Loucy (cell line): ENCODE results near the gene CACNA1A.

Experiments
- EZH2phosphoT487 ChIP-seq: fragments of 200-600 bp; IDR thresholded peaks from 2 replicates; pipeline ENCODE4 v1.6.1; 2018; ENCODE audit warnings: antibody characterized with exemption, mild to moderate bottlenecking, moderate library complexity, borderline replicate concordance
- TF ChIP-seq, protein P1 (sequence below): fragments of 200-600 bp; sonication (generic); conservative IDR thresholded peaks from 2 replicates; pipeline ENCODE4 v1.5.1; 2014; ENCODE audit warnings: mild to moderate bottlenecking, antibody characterized with exemption, low read length

DNA sequence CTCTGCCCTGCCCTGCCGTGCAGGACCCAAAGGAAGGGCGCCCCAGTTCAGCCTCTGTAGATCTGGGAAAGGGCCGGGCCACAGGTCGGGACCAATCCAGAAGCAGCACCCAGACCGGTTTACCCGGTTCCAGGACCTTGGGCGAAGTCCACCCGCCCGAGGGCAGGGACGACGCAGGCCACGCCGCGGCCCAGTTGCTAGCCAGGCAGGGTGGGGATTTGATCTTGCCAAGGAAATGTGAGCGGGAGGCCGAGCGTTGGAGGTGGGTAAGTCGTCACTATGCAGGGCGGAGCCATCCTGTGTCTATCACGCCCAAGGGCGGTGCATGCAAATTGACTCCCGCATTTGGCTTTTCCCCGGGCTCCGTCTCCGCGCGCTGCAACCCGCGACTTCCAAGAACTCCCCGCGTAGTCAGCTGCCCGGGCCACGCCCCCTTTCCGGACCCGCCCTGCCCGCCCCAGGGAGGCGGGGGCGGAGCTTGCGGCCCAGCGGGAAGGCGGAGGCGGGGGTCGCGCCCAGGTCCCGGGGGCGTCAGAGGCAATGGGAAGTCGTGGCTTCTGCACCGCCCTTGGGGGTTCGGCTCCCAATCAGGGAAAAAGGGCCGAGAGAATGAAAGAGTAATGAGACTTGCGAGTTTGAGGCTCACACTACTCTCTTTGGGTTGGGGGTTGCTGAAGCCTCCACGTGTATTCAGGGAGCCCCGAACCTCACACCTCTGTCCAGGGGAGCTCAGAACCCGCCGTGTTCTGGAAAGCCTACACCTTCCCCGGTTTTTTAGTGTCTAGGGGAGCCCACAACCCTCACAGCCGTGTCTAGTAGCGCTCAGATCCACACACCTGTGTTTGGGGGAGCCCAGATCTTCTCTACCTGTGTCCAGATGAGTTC, 343.3 kb downstream of the CACNA1A start:
- TF ChIP-seq, protein P1, sequence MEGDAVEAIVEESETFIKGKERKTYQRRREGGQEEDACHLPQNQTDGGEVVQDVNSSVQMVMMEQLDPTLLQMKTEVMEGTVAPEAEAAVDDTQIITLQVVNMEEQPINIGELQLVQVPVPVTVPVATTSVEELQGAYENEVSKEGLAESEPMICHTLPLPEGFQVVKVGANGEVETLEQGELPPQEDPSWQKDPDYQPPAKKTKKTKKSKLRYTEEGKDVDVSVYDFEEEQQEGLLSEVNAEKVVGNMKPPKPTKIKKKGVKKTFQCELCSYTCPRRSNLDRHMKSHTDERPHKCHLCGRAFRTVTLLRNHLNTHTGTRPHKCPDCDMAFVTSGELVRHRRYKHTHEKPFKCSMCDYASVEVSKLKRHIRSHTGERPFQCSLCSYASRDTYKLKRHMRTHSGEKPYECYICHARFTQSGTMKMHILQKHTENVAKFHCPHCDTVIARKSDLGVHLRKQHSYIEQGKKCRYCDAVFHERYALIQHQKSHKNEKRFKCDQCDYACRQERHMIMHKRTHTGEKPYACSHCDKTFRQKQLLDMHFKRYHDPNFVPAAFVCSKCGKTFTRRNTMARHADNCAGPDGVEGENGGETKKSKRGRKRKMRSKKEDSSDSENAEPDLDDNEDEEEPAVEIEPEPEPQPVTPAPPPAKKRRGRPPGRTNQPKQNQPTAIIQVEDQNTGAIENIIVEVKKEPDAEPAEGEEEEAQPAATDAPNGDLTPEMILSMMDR, result no peak
- TF ChIP-seq EZH2phosphoT487, result no peak
